CD4-positive, alpha-beta T cell treated with Interleukin-15 for 1 hour (primary cell): ENCODE data around the gene MAST2.

Experiments
- DNase-seq: peaks from one replicate; pipeline ENCODE4 v3.0.0-alpha.2; 2020

MAST2 gene

GRCh38 chr1:46080257-46080656, 276.8 kb downstream of the MAST2 start:
- DNase-seq, result no peak

GRCh38 chr1:46081206-46081605, 277.8 kb downstream of the MAST2 start:
- no peak for DNase-seq

GRCh38 chr1:46081619-46082018, 278.2 kb downstream of the MAST2 start:
- no peak for DNase-seq

GRCh38 chr1:46083579-46083978, 280.2 kb downstream of the MAST2 start:
- DNase-seq, result no peak

- no peak for DNase-seq
Measured at GRCh38 chr1:46084553-46085451, 281.4 kb downstream of the MAST2 start.
